T-helper 2 cell treated with Interferon-gamma antibody and Interleukin-4, amounts not matched to agents 5 μg/mL and 100 μg/mL, for 36 hours (primary cell): ENCODE data around the gene ARID3B.

Source experiments
- DNase-seq: peaks from one replicate; pipeline ENCODE4 v3.0.0; 2021; ENCODE audit warnings: low spot score
- H3K27ac Mint-ChIP-seq: one replicate; pipeline ENCODE4 v1.8.0; 2021; ENCODE audit warnings: mild to moderate bottlenecking, mixed read lengths
- H3K27me3 Mint-ChIP-seq: one replicate; pipeline ENCODE4 v1.8.0; 2021; ENCODE audit warnings: low read depth, mixed read lengths
- H3K36me3 Mint-ChIP-seq: one replicate; pipeline ENCODE4 v1.8.0; 2021; ENCODE audit warnings: low read depth, mixed read lengths
- H3K4me1 Mint-ChIP-seq: one replicate; pipeline ENCODE4 v1.8.0; 2021; ENCODE audit warnings: low read depth, mixed read lengths
- H3K4me3 Mint-ChIP-seq: one replicate; pipeline ENCODE4 v1.8.0; 2022; ENCODE audit warnings: mild to moderate bottlenecking, moderate library complexity, mixed read lengths
- H3K9me3 Mint-ChIP-seq: one replicate; pipeline ENCODE4 v1.8.0; 2021; ENCODE audit warnings: mixed read lengths

ARID3B gene

GRCh38 chr15:74542166-74543042 lies 1.4 kb downstream of the ARID3B start:
- peaks cover 54% of the 10 kb centered on the region for H3K4me1 Mint-ChIP-seq
- H3K4me3 Mint-ChIP-seq: peak overlapping the region; percentile 94
- peaks cover 40% of the 10 kb centered on the region for H3K36me3 Mint-ChIP-seq
- DNase-seq: no peak
- H3K9me3 Mint-ChIP-seq: no peaks in the 10 kb centered on the region
- peak overlapping the region; percentile 93 for H3K27ac Mint-ChIP-seq
- no peaks in the 10 kb centered on the region for H3K27me3 Mint-ChIP-seq

- Mint-ChIP-seq H3K4me1 (peaks cover 58% of the 10 kb centered on the region), H3K27ac (peak overlapping the region; percentile 42), H3K27me3 (no peaks in the 10 kb centered on the region), H3K9me3 (no peaks in the 10 kb centered on the region), H3K4me3 (peak overlapping the region; percentile 94), H3K36me3 (peaks cover 46% of the 10 kb centered on the region)
- DNase-seq: no peak
Observed at GRCh38 chr15:74543043-74543422, 2.0 kb downstream of the ARID3B start.

GRCh38 chr15:74543583-74543982 lies 2.6 kb downstream of the ARID3B start:
- Mint-ChIP-seq H3K36me3 (peaks cover 50% of the 10 kb centered on the region), H3K4me3 (peak overlapping the region; percentile 94), H3K9me3 (no peaks in the 10 kb centered on the region), H3K27me3 (no peaks in the 10 kb centered on the region), H3K27ac (peak overlapping the region; percentile 42), H3K4me1 (peaks cover 60% of the 10 kb centered on the region)
- DNase-seq: peak; percentile 18

- H3K4me1 Mint-ChIP-seq: peaks cover 60% of the 10 kb centered on the region
- peak overlapping the region; percentile 65 for H3K4me3 Mint-ChIP-seq
- no peaks in the 10 kb centered on the region for H3K9me3 Mint-ChIP-seq
- no peaks in the 10 kb centered on the region for H3K27me3 Mint-ChIP-seq
- H3K36me3 Mint-ChIP-seq: peaks cover 58% of the 10 kb centered on the region
- H3K27ac Mint-ChIP-seq: peak overlapping the region; percentile 19
- no peak for DNase-seq
Observed at GRCh38 chr15:74545086-74545485, 4.1 kb downstream of the ARID3B start.

GRCh38 chr15:74545776-74546656 lies 5.0 kb downstream of the ARID3B start:
- peak overlapping the region; percentile 65 for H3K4me3 Mint-ChIP-seq
- peak; percentile 96 for DNase-seq
- peaks cover 65% of the 10 kb centered on the region for H3K36me3 Mint-ChIP-seq
- no peaks in the 10 kb centered on the region for H3K9me3 Mint-ChIP-seq
- H3K4me1 Mint-ChIP-seq: peaks cover 63% of the 10 kb centered on the region
- H3K27me3 Mint-ChIP-seq: no peaks in the 10 kb centered on the region
- H3K27ac Mint-ChIP-seq: peak overlapping the region; percentile 76

GRCh38 chr15:74547616-74548015 lies 6.6 kb downstream of the ARID3B start:
- no peak overlapping the region for H3K27ac Mint-ChIP-seq
- no peak for DNase-seq
- H3K4me1 Mint-ChIP-seq: peaks cover 64% of the 10 kb centered on the region
- peaks cover 70% of the 10 kb centered on the region for H3K36me3 Mint-ChIP-seq
- peaks cover 3% of the 10 kb centered on the region for H3K9me3 Mint-ChIP-seq
- peak overlapping the region; percentile 28 for H3K4me3 Mint-ChIP-seq
- no peaks in the 10 kb centered on the region for H3K27me3 Mint-ChIP-seq

- Mint-ChIP-seq H3K9me3 (peaks cover 4% of the 10 kb centered on the region), H3K4me1 (peaks cover 65% of the 10 kb centered on the region), H3K27me3 (no peaks in the 10 kb centered on the region), H3K4me3 (peak overlapping the region; percentile 24), H3K36me3 (peaks cover 74% of the 10 kb centered on the region), H3K27ac (no peak overlapping the region)
- DNase-seq: no peak
Observed at GRCh38 chr15:74548241-74548640, 7.2 kb downstream of the ARID3B start.

- Mint-ChIP-seq H3K36me3 (peaks cover 72% of the 10 kb centered on the region), H3K27ac (no peak overlapping the region), H3K4me3 (no peak overlapping the region), H3K9me3 (peaks cover 4% of the 10 kb centered on the region), H3K4me1 (peaks cover 64% of the 10 kb centered on the region), H3K27me3 (no peaks in the 10 kb centered on the region)
- DNase-seq: no peak
Observed at GRCh38 chr15:74549816-74550215, 8.8 kb downstream of the ARID3B start.

- H3K4me1 Mint-ChIP-seq: peaks cover 49% of the 10 kb centered on the region
- DNase-seq: no peak
- no peaks in the 10 kb centered on the region for H3K27me3 Mint-ChIP-seq
- H3K27ac Mint-ChIP-seq: no peak overlapping the region
- peaks cover 64% of the 10 kb centered on the region for H3K36me3 Mint-ChIP-seq
- no peak overlapping the region for H3K4me3 Mint-ChIP-seq
- peaks cover 4% of the 10 kb centered on the region for H3K9me3 Mint-ChIP-seq
Observed at GRCh38 chr15:74551714-74552113, 10.7 kb downstream of the ARID3B start.

- H3K27me3 Mint-ChIP-seq: no peaks in the 10 kb centered on the region
- peaks cover 4% of the 10 kb centered on the region for H3K9me3 Mint-ChIP-seq
- peak overlapping the region; percentile 84 for H3K27ac Mint-ChIP-seq
- H3K36me3 Mint-ChIP-seq: peaks cover 60% of the 10 kb centered on the region
- H3K4me1 Mint-ChIP-seq: peaks cover 39% of the 10 kb centered on the region
- peak overlapping the region; percentile 77 for H3K4me3 Mint-ChIP-seq
- DNase-seq: peak; percentile 32
Observed at GRCh38 chr15:74552773-74553441, 11.9 kb downstream of the ARID3B start.

- no peak overlapping the region for H3K4me3 Mint-ChIP-seq
- H3K9me3 Mint-ChIP-seq: peaks cover 4% of the 10 kb centered on the region
- no peaks in the 10 kb centered on the region for H3K27me3 Mint-ChIP-seq
- peaks cover 58% of the 10 kb centered on the region for H3K36me3 Mint-ChIP-seq
- DNase-seq: no peak
- H3K27ac Mint-ChIP-seq: no peak overlapping the region
- peaks cover 40% of the 10 kb centered on the region for H3K4me1 Mint-ChIP-seq
Observed at GRCh38 chr15:74555192-74555591, 14.2 kb downstream of the ARID3B start.

GRCh38 chr15:74558706-74559105 lies 17.7 kb downstream of the ARID3B start:
- peaks cover 43% of the 10 kb centered on the region for H3K36me3 Mint-ChIP-seq
- H3K27me3 Mint-ChIP-seq: no peaks in the 10 kb centered on the region
- H3K4me1 Mint-ChIP-seq: peaks cover 26% of the 10 kb centered on the region
- H3K4me3 Mint-ChIP-seq: no peak overlapping the region
- no peak overlapping the region for H3K27ac Mint-ChIP-seq
- H3K9me3 Mint-ChIP-seq: no peaks in the 10 kb centered on the region
- no peak for DNase-seq

GRCh38 chr15:74563442-74563841 lies 22.4 kb downstream of the ARID3B start:
- no peak for DNase-seq
- H3K36me3 Mint-ChIP-seq: peaks cover 46% of the 10 kb centered on the region
- H3K4me1 Mint-ChIP-seq: peaks cover 32% of the 10 kb centered on the region
- no peaks in the 10 kb centered on the region for H3K27me3 Mint-ChIP-seq
- H3K4me3 Mint-ChIP-seq: no peak overlapping the region
- no peak overlapping the region for H3K27ac Mint-ChIP-seq
- no peaks in the 10 kb centered on the region for H3K9me3 Mint-ChIP-seq
